ENCODE data around the gene TTC7B. TPM values are rescaled to one million over a fixed set of nuclear protein-coding genes. Genes with fewer than 3 reads are reported as not detected.
"Not testable (repeated sequence)": the region's sequence is repeated elsewhere in the genome, so short reads cannot be mapped to it uniquely, and the experiment has no call there.

TTC7B gene
- total RNA-seq, 1 experiment from 2014 or later = 24.2 TPM

GRCh38 chr14:90533591-90534021 lies 282.6 kb downstream of the TTC7B start:
- Histone ChIP-seq H3K36me3 (no peaks in the 10 kb centered on the region), H3K27me3 (replicated peaks) (no peaks in the 10 kb centered on the region), H3K4me3 (no peak overlapping the region), H3K27ac (no peak overlapping the region), H3K9me3 (replicated peaks) (no peaks in the 10 kb centered on the region), H3K4me1 (replicated peaks) (peaks cover 13% of the 10 kb centered on the region)
- DNase-seq (ENCODE audit: low read depth in 1 of 2, low spot score in 2 of 2) = no peak

DNA sequence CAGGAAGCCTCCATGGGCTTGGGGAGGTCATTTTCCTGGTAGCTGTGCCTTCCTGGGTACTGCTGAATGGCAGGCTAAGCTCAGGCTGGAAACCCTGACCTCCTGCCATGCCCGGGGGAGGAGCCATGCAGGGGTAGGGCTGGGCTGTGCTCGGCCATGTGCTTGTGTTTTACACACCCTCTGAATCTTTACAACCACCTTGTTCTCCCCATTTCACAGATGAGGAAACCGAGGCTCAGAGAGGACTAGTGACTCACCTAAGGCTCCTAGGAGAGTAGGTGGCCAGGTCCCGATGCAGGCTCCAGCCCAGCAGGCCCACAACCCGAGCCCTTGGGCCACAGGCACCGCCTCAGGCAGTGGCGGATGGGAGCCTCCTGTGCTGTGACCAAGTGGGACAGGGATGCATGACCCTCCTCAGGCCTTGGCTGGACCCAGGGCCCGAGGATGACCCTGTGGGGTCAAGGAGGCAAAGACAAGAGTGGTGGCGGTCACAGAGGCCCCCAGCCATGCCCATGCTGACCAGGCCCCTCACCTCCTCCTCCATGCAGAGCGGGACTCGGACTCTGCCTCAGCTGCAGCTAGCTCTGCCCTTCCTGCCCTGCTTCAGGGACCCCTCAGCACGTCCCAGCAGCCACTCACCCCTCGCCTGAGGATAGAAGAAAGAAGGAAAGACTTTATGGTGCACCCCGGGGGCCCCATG lies 283.3 kb downstream of the TTC7B start:
- Histone ChIP-seq H3K9me3 (replicated peaks) (no peaks in the 10 kb centered on the region), H3K27me3 (replicated peaks) (no peaks in the 10 kb centered on the region), H3K36me3 (no peaks in the 10 kb centered on the region), H3K4me1 (replicated peaks) (peaks cover 13% of the 10 kb centered on the region), H3K27ac (no peak overlapping the region), H3K4me3 (no peak overlapping the region)
- DNase-seq (ENCODE audit: low read depth in 1 of 2, low spot score in 2 of 2) = no peak

DNA sequence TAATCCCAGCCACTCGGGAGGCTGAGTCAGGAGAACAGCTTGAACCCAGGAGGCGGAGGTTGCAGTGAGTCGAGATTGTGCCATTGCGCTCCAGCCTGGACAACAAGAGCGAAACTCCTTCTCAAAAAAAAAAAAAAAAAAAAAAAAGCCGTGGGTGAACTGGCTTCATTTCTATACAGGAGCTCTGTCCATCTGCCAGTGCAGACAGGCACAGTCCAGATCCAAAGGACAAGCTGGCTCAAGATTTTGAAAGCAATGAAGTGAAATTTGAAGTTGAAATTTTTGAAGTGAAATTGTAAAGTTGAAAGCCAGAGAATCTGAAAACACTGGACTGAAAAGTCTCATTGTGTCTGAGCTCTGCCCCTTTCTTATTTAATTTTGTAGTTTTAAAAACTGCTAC lies 284.7 kb downstream of the TTC7B start:
- H3K9me3 ChIP-seq (replicated peaks) = no peaks in the 10 kb centered on the region
- H3K4me3 ChIP-seq = no peak overlapping the region
- H3K4me1 ChIP-seq (replicated peaks) = peaks cover 13% of the 10 kb centered on the region
- no peak overlapping the region for H3K27ac ChIP-seq
- no peaks in the 10 kb centered on the region for H3K36me3 ChIP-seq
- no peaks in the 10 kb centered on the region for H3K27me3 ChIP-seq (replicated peaks)
- DNase-seq (ENCODE audit: low read depth in 1 of 2, low spot score in 2 of 2) = no peak

GRCh38 chr14:90530523-90530922 lies 285.7 kb downstream of the TTC7B start:
- Histone ChIP-seq H3K36me3 (no peaks in the 10 kb centered on the region), H3K27ac (no peak overlapping the region), H3K4me1 (replicated peaks) (peaks cover 13% of the 10 kb centered on the region), H3K9me3 (replicated peaks) (no peaks in the 10 kb centered on the region), H3K4me3 (no peak overlapping the region), H3K27me3 (replicated peaks) (no peaks in the 10 kb centered on the region)
- DNase-seq (ENCODE audit: low read depth in 1 of 2, low spot score in 2 of 2) = no peak

DNA sequence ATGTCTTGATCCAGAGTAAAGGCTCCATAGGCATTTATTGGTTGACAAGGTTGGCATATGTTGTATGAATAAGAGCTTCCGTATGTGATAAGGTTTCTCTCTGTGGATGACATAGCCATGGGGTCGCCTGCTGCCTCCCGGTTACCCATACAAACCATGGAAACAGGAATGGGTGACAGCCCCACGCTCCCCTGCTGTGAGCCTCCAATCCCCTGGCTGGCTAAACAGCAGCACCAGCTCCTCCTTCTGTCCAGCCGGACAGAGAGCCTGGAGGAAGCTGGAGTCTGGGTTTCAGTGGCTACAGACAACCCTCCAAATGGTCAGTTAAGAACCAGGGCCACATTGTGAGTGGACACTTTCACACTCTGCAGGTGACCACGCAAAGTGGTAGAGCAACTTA lies 288.3 kb downstream of the TTC7B start:
- Histone ChIP-seq H3K27me3 (replicated peaks) (no peaks in the 10 kb centered on the region), H3K9me3 (replicated peaks) (no peaks in the 10 kb centered on the region), H3K27ac (no peak overlapping the region), H3K4me3 (no peak overlapping the region), H3K4me1 (replicated peaks) (peaks cover 9% of the 10 kb centered on the region), H3K36me3 (no peaks in the 10 kb centered on the region)
- DNase-seq (ENCODE audit: low read depth in 1 of 2, low spot score in 2 of 2) = no peak

DNA sequence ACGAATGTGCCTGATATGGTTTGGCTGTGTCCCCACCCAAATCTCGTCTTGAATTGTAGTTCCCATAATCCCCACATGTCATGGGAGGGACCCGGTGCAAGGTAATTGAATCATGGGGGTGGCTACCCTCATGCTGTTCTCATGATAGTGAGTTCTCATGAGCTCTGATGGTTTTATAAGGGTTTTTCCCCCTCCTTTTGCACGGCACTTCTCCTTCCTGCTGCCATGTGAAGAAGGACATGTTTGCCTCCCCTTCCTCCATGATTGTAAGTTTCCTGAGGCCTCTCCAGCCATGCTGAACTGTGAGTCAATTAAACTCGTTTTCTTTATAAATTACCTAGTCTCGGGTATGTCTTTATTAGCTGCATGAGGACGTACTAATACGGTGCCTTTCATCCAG lies 289.7 kb downstream of the TTC7B start:
- H3K9me3 ChIP-seq (replicated peaks); H3K4me3 ChIP-seq; H3K36me3 ChIP-seq; H3K27me3 ChIP-seq (replicated peaks); DNase-seq (ENCODE audit: low read depth in 1 of 2, low spot score in 2 of 2); H3K27ac ChIP-seq: not testable (repeated sequence)
- H3K4me1 ChIP-seq (replicated peaks) = peaks cover 13% of the 10 kb centered on the region

DNA sequence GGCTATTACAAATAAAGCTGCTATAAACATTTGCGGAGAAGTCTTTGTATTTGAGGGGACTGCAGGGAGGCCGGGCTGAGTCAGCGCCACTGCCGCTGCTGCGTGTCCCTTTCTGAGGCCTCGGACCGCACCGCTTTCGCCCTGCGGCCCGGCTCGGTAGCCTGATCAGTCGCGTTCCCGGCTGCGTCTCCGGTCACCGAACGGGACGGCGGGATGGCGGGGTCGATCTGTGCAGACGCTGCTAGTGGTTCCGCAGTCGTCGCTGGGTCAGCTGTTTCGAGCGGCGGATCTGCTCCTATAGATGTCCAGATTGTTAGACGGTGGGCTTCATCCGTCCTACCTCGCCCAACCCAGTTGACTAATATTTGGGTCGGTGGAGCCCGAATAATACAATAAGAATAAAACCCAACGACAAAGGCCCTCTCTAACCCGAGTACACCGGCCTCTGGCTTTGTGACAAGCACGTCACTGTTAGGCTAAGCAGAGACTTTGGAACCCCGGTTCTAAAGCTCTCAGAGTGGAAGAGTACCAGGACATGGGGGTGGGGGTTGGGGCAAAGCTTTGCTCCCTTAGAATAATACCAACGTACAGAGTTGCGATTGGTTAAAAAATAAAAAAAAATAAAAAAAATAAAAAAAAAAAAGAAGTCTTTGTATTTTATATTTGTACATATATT lies 290.7 kb downstream of the TTC7B start:
- not testable (repeated sequence) for H3K4me3 ChIP-seq; H3K27ac ChIP-seq; DNase-seq (ENCODE audit: low read depth in 1 of 2, low spot score in 2 of 2)

GRCh38 chr14:90523961-90524875 lies 292.0 kb downstream of the TTC7B start:
- H3K4me3 ChIP-seq = no peak overlapping the region
- H3K36me3 ChIP-seq = no peaks in the 10 kb centered on the region
- H3K27me3 ChIP-seq (replicated peaks) = no peaks in the 10 kb centered on the region

More for the DNA sequence above, 290.7 kb downstream of the TTC7B start:
- H3K27me3 ChIP-seq (replicated peaks); H3K9me3 ChIP-seq (replicated peaks); H3K36me3 ChIP-seq: not testable (repeated sequence)
- H3K4me1 ChIP-seq (replicated peaks) = peaks cover 13% of the 10 kb centered on the region

DNA sequence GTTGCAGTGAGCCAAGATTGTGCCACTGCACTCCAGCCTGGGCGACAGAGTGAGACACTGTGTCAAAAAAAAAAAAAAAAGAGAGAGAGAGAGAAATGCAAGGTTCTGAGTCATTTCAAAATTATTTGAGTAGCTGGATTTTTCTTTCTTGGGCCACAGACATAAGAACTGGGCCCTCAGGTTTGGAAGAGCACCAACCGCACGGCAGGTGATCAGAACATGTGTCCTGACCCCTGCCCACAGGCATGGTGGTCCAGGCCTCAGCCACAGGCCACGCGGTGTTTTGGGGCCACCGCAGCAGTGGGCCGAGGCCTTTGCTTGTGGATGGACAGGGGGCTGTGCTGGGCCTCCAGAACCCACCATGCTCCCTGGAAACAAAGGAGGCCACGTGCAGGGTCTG lies 292.7 kb downstream of the TTC7B start:
- H3K27ac ChIP-seq = no peak overlapping the region

More at GRCh38 chr14:90523961-90524875, 292.0 kb downstream of the TTC7B start:
- H3K27ac ChIP-seq = no peak overlapping the region
- peaks cover 13% of the 10 kb centered on the region for H3K4me1 ChIP-seq (replicated peaks)
- no peaks in the 10 kb centered on the region for H3K9me3 ChIP-seq (replicated peaks)
- no peak for DNase-seq (ENCODE audit: low read depth in 1 of 2, low spot score in 2 of 2)

DNA sequence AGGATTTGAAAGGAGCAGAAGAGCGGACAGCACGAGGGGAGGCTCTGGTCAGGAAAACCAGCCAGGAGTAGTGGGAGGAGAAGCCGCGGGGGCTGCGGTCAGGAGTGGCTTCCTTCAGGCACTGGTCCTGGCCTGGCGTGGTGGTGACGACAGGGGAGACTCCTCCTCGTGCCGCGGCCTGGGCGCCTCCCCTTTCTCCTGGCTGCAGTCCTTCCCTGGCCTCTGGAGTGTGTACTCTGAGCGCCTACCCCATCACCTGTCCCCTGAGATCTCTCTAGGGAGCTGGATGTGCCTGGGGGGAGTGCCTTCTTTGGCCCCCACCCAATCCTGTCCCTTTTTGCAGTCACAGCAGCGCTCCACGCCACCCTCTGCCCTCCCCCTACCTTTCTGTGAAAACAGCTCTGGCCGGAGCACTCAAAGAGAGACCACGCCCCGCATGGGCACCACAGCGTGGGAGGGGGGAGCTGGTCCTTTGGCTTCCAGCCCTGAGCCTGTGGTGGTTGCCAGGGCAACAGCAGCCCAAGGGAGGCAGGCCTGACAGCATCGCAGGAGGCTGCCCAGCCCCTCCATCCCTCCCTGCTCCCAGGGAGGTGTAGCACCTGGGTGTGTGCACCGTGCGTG lies 293.5 kb downstream of the TTC7B start:
- no peaks in the 10 kb centered on the region for H3K9me3 ChIP-seq (replicated peaks)
- no peaks in the 10 kb centered on the region for H3K27me3 ChIP-seq (replicated peaks)
- peak in 1 of 2 experiments; percentile 23 for DNase-seq (ENCODE audit: low read depth in 1 of 2, low spot score in 2 of 2)
- H3K36me3 ChIP-seq = no peaks in the 10 kb centered on the region
- peaks cover 13% of the 10 kb centered on the region for H3K4me1 ChIP-seq (replicated peaks)
- no peak overlapping the region for H3K27ac ChIP-seq
- H3K4me3 ChIP-seq = no peak overlapping the region

More for the DNA sequence above, 292.7 kb downstream of the TTC7B start:
- H3K4me3 ChIP-seq = no peak overlapping the region
- peaks cover 13% of the 10 kb centered on the region for H3K4me1 ChIP-seq (replicated peaks)
- H3K36me3 ChIP-seq = no peaks in the 10 kb centered on the region
- H3K9me3 ChIP-seq (replicated peaks) = no peaks in the 10 kb centered on the region
- DNase-seq (ENCODE audit: low read depth in 1 of 2, low spot score in 2 of 2) = peak in 1 of 2 experiments; percentile 15
- H3K27me3 ChIP-seq (replicated peaks) = no peaks in the 10 kb centered on the region

DNA sequence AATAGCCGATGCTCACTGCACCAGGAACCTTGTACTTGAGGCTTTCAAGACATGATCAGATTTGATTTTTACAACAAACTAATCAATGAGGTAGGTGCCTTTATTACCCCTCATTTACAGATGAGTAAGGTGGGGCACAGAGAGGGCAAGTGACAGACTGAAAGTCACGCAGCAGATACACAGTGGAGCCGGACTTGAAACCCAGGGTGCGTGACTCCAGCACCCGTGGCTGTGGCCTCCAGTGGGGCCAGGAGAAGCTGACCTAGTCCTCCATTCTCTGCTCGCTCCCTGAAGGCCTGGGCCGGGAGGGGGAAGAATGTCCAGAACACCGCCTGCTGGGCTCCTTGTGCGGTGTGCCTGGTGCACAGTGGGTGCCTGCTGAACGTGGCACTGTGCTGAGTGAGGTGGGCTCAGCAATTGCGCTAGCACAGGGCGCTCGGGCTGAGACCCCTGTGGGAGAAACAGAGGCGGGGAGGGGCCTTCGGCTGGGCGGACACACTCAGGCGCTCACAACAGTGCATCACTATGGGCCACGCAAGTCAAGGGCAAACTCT lies 294.2 kb downstream of the TTC7B start:
- Histone ChIP-seq H3K27ac (no peak overlapping the region), H3K4me3 (no peak overlapping the region), H3K36me3 (no peaks in the 10 kb centered on the region), H3K9me3 (replicated peaks) (no peaks in the 10 kb centered on the region), H3K4me1 (replicated peaks) (peaks cover 13% of the 10 kb centered on the region), H3K27me3 (replicated peaks) (no peaks in the 10 kb centered on the region)
- no peak for DNase-seq (ENCODE audit: low read depth in 1 of 2, low spot score in 2 of 2)

DNA sequence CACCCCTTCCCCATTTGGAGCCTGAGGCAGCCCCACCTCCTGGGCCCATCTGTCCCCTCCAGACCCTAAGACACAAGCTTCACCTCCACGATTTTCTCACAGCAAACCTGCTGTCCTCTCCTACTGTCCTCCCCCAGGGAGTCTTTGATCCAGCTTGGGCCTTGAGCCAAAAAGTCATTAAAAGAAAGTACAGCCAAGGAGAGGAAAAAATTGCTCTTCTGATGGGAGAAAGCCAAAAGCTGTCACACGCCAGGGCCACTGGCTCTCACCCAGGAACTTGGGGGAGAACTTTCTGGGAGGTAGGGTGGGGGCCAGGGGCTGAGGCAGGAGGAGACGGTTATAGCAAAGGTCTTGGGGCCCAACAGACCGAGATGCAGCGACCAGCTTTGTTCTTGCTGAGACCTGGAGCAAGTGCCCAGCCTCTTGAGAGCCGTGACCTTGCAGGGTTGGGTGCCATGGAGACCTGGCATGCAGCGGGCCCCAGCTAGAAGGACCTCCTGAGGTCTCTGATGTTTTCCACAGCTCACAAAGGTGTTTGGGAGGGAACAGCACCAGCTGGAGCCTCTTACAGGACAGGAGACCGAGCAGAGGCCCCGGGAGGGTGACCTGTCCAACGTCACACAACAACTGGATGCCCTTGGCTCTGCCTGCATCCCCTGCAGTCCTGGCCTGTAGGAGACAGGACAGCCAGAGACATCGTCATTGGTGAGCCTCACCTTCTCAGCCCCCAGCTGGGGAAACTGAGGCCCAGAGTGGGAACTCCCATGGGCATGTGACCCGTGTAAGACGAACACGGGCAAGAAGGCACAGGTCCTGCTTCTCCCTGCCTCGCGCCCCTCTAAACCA lies 294.9 kb downstream of the TTC7B start:
- Histone ChIP-seq H3K27me3 (replicated peaks) (no peaks in the 10 kb centered on the region), H3K9me3 (replicated peaks) (no peaks in the 10 kb centered on the region), H3K36me3 (no peaks in the 10 kb centered on the region), H3K4me3 (no peak overlapping the region), H3K27ac (no peak overlapping the region), H3K4me1 (replicated peaks) (peaks cover 13% of the 10 kb centered on the region)
- DNase-seq (ENCODE audit: low read depth in 1 of 2, low spot score in 2 of 2) = no peak
